ENCODE results near the gene CDH13. TPM values are rescaled to one million over a fixed set of nuclear protein-coding genes. Genes with fewer than 3 reads are reported as not detected.

Gene CDH13
- total and polyA plus RNA-seq, 2 experiments from 2014 or later: 2.9 to 4.8 TPM

- no peak for TF ChIP-seq CTCF (IDR thresholded peaks at IDR 0.05; ENCODE audit: low read depth, low read length)
- H3K4me1 ChIP-seq (ENCODE audit: low read depth): no peaks in the 10 kb centered on the region
- H3K36me3 ChIP-seq: no peaks in the 10 kb centered on the region
- no peaks in the 10 kb centered on the region for H3K27me3 ChIP-seq
- H3K27ac ChIP-seq: no peak overlapping the region
- H3K9me3 ChIP-seq (ENCODE audit: low read depth): no peaks in the 10 kb centered on the region
- DNase-seq (ENCODE audit: low read depth in 1 of 2, low spot score in 1 of 2): no peak
- H3K4me3 ChIP-seq: no peak overlapping the region
These were observed 1222.7 kb downstream of the CDH13 start for GRCh38 chr16:83849421-83849820.

All from cardiac muscle cell (in vitro differentiated cells and primary cell).